HEK293 (cell line): ENCODE measurements around the gene CLDN18.

Source experiments
- CTCF ChIA-PET: fragments of 350-600 bp; formaldehyde crosslinking; extraction: SDS; loops from one replicate; lab custom pipeline; 2021; ENCODE audit warnings: antibody characterized with exemption; lab: Yijun Ruan, JAX
- POLR2A ChIA-PET: fragments of 300-600 bp; formaldehyde crosslinking; extraction: SDS; loops from one replicate; lab custom pipeline; 2020; ENCODE audit warnings: antibody characterized with exemption, inconsistent platforms; lab: Yijun Ruan, JAX
- H3K27ac ChIP-seq: fragments of 200-500 bp; sonication (Bioruptor generic); 2 replicates; pipeline ENCODE4 v1.5.1; 2014; ENCODE audit warnings: low read depth, low read length, control low read depth, inconsistent platforms; ENCODE audit errors: extremely low read depth
- H3K36me3 ChIP-seq, 2 experiments: fragments of 200-500 bp in 1 of 2; sonication (Bioruptor generic) in 1 of 2; 1 replicate in 1 of 2; 2 replicates in 1 of 2; pipeline ENCODE4 v1.5.1; 2014 to 2017; ENCODE audit warnings: inconsistent platforms in 2 of 2, low read length in 2 of 2; ENCODE audit not compliant: control insufficient read depth in 2 of 2, insufficient read depth in 1 of 2
- H3K4me1 ChIP-seq: fragments of 200-500 bp; sonication (Bioruptor generic); 2 replicates; pipeline ENCODE4 v1.5.1; 2014; ENCODE audit warnings: mild to moderate bottlenecking, low read length, inconsistent platforms; ENCODE audit not compliant: control insufficient read depth, insufficient read depth
- H3K4me3 ChIP-seq: 2 replicates; pipeline ENCODE4 v1.5.1; 2011; ENCODE audit warnings: low read depth, mild to moderate bottlenecking, control low read depth, low read length, moderate library complexity
- H3K9me3 ChIP-seq: fragments of 200-500 bp; sonication (Bioruptor generic); 2 replicates; pipeline ENCODE4 v1.5.1; 2014; ENCODE audit warnings: low read depth, low read length, inconsistent platforms; ENCODE audit not compliant: control insufficient read depth, insufficient read depth
- HOXC10 ChIP-seq: sonication (generic); formaldehyde crosslinking; IDR thresholded peaks from 2 replicates; pipeline ENCODE4 v1.8.1; 2023; ENCODE audit warnings: mild to moderate bottlenecking, missing genetic modification reagents
- MEIS1 ChIP-seq: sonication (generic); formaldehyde crosslinking; IDR thresholded peaks from 2 replicates; pipeline ENCODE4 v1.8.1; 2022; ENCODE audit warnings: missing genetic modification reagents, mild to moderate bottlenecking, borderline replicate concordance
- OSR2 ChIP-seq: fragments of 450-650 bp; formaldehyde crosslinking; IDR thresholded peaks from 2 replicates; pipeline ENCODE4 v1.5.1; 2016; ENCODE audit warnings: missing biosample characterization, missing genetic modification characterization
- OVOL3 ChIP-seq: fragments of 450-650 bp; formaldehyde crosslinking; IDR thresholded peaks from 2 replicates; pipeline ENCODE4 v1.5.1; 2016; ENCODE audit warnings: missing biosample characterization, missing genetic modification characterization
- RBAK ChIP-seq: fragments of 450-650 bp; formaldehyde crosslinking; IDR thresholded peaks from 2 replicates; pipeline ENCODE4 v1.5.1; 2016; ENCODE audit warnings: missing biosample characterization, missing genetic modification characterization
- SCRT2 ChIP-seq: fragments of 450-650 bp; formaldehyde crosslinking; IDR thresholded peaks from 2 replicates; pipeline ENCODE4 v1.5.1; 2016; ENCODE audit warnings: missing biosample characterization, missing genetic modification characterization
- YY2 ChIP-seq: fragments of 450-650 bp; formaldehyde crosslinking; IDR thresholded peaks from 2 replicates; pipeline ENCODE4 v1.5.1; 2016; ENCODE audit warnings: missing biosample characterization, missing genetic modification characterization
- ZBTB49 ChIP-seq: fragments of 450-650 bp; formaldehyde crosslinking; IDR thresholded peaks from 2 replicates; pipeline ENCODE4 v1.5.1; 2016; ENCODE audit warnings: missing biosample characterization, missing genetic modification characterization, low read depth
- ZNF121 ChIP-seq: fragments of 450-650 bp; formaldehyde crosslinking; IDR thresholded peaks from 2 replicates; pipeline ENCODE4 v1.5.1; 2016; ENCODE audit warnings: missing biosample characterization, missing genetic modification characterization
- ZNF132 ChIP-seq: fragments of 450-650 bp; formaldehyde crosslinking; IDR thresholded peaks from 2 replicates; pipeline ENCODE4 v1.5.1; 2017; ENCODE audit warnings: missing biosample characterization, missing genetic modification characterization, borderline replicate concordance
- ZNF18 ChIP-seq: fragments of 450-650 bp; formaldehyde crosslinking; IDR thresholded peaks from 2 replicates; pipeline ENCODE4 v1.5.1; 2016; ENCODE audit warnings: missing biosample characterization, missing genetic modification characterization
- ZNF211 ChIP-seq: fragments of 450-650 bp; formaldehyde crosslinking; IDR thresholded peaks from 2 replicates; pipeline ENCODE4 v1.5.1; 2016; ENCODE audit warnings: low read depth, missing biosample characterization, missing genetic modification characterization
- ZNF214 ChIP-seq: fragments of 450-650 bp; formaldehyde crosslinking; IDR thresholded peaks from 2 replicates; pipeline ENCODE4 v1.5.1; 2017; ENCODE audit warnings: missing biosample characterization, mild to moderate bottlenecking, missing genetic modification characterization, borderline replicate concordance
- ZNF280D ChIP-seq: fragments of 450-650 bp; formaldehyde crosslinking; IDR thresholded peaks from 2 replicates; pipeline ENCODE4 v1.5.1; 2016; ENCODE audit warnings: missing biosample characterization, missing genetic modification characterization
- ZNF394 ChIP-seq: fragments of 450-650 bp; formaldehyde crosslinking; IDR thresholded peaks from 2 replicates; pipeline ENCODE4 v1.5.1; 2016; ENCODE audit warnings: missing biosample characterization, missing genetic modification characterization, mild to moderate bottlenecking, moderate library complexity, borderline replicate concordance
- ZNF426 ChIP-seq: fragments of 450-650 bp; formaldehyde crosslinking; IDR thresholded peaks from 2 replicates; pipeline ENCODE4 v1.5.1; 2017; ENCODE audit warnings: missing biosample characterization, missing genetic modification characterization, mild to moderate bottlenecking, inconsistent platforms, moderate library complexity
- ZNF449 ChIP-seq: fragments of 450-650 bp; formaldehyde crosslinking; IDR thresholded peaks from 2 replicates; pipeline ENCODE4 v1.5.1; 2017; ENCODE audit warnings: missing biosample characterization, mild to moderate bottlenecking, missing genetic modification characterization, moderate library complexity
- ZNF514 ChIP-seq: fragments of 450-650 bp; formaldehyde crosslinking; IDR thresholded peaks from 2 replicates; pipeline ENCODE4 v1.5.1; 2016; ENCODE audit warnings: missing biosample characterization, missing genetic modification characterization
- ZSCAN30 ChIP-seq: fragments of 450-650 bp; IDR thresholded peaks from 2 replicates; pipeline ENCODE4 v1.5.1; 2018; ENCODE audit warnings: missing biosample characterization, mild to moderate bottlenecking, missing genetic modification characterization, moderate library complexity

The CLDN18 gene

GRCh38 chr3:138059261-138059660 lies 49.3 kb downstream of the CLDN18 start:
- CTCF ChIA-PET = interaction anchor here (1.4 kb wide), 1 partner anchor 59 kb away, joined by 4 read pairs; no protein-coding TSS in a partner anchor
- no peak for TF ChIP-seq SCRT2
- no peak for TF ChIP-seq ZNF18 (tag by site-specific recombination)
- no peak for TF ChIP-seq RBAK (tag by site-specific recombination)
- TF ChIP-seq ZNF449 (tag by site-specific recombination) = no peak
- no peak for TF ChIP-seq ZSCAN30 (tag by site-specific recombination)
- no peak for TF ChIP-seq ZBTB49
- TF ChIP-seq OSR2 (tag by site-specific recombination) = no peak
- TF ChIP-seq HOXC10 (CRISPR knock-in tag) = no peak
- TF ChIP-seq ZNF214 (tag by site-specific recombination) = no peak
- no peak for TF ChIP-seq ZNF121 (tag by site-specific recombination)
- no peak for TF ChIP-seq YY2
- TF ChIP-seq ZNF211 = no peak
- no peak for TF ChIP-seq ZNF280D (tag by site-specific recombination)
- no peak for TF ChIP-seq OVOL3 (tag by site-specific recombination)
- TF ChIP-seq ZNF394 (tag by site-specific recombination) = no peak
- no peak for TF ChIP-seq MEIS1
- no peak for TF ChIP-seq ZNF514 (tag by site-specific recombination)
- no peak for TF ChIP-seq ZNF132
- TF ChIP-seq ZNF426 (tag by site-specific recombination) = no peak

More at GRCh38 chr3:138059261-138059660, 49.3 kb downstream of the CLDN18 start:
- Histone ChIP-seq H3K4me1 (no peaks in the 10 kb centered on the region), H3K9me3 (no peaks in the 10 kb centered on the region), H3K27ac (no peak overlapping the region), H3K36me3 (peaks cover 0 to 38% of the 10 kb centered on the region in 2 experiments; a peak in 1 of 3 replicates), H3K4me3 (no peak overlapping the region)
- POLR2A ChIA-PET = no interaction called here
